ENCODE results near the gene PRSS33.

DNA sequence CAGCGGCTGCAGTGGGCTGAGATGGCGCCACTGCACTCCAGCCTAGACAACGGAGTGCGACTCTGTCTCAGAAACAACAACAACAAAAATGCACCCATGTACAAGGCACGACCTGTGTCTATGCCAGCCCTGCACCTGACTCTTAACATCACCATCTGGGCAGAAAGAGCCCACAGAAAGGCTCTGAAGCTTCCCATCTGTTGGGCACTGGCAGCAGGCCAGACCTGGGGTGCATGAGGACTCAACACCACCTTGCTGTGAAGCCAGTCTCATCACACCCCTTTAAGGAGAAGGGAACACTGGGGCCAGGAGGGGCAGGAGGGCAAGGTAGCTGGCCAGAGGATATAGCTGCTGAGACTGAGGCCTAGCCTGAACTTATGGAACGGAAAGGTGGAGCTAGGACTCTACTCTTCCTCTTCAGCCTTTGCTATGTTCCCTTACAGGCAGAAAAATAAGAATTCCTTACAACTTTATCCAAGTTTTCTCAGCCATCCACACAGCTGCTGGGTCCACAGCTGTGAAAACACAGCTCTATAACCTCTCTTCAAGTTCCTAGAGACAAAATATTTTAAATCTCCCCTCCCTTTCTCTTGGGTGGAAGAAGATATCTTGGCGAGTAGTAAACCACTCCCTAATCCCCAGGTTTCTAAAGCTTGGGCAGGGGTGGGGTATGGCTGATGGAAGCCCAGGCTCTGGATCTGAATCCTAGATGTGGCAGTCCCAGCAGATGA lies 13.0 kb downstream of the PRSS33 start:
- no peak for TF ChIP-seq CTCF (IDR thresholded peaks at IDR 0.05; ENCODE audit: insufficient read depth, low read length, poor library complexity, severe bottlenecking)
- no peak for TF ChIP-seq EZH2phosphoT487 (conservative IDR thresholded peaks at IDR 0.05; ENCODE audit: low read length)

All from SU-DHL-6 (cell line).